ENCODE results near the gene RAB27A. TPM values are rescaled to one million over a fixed set of nuclear protein-coding genes. Genes with fewer than 3 reads are reported as not detected.

RAB27A gene
- total RNA-seq, 2 donors from 2014 or later, result 8.8 to 9.1 TPM

DNA sequence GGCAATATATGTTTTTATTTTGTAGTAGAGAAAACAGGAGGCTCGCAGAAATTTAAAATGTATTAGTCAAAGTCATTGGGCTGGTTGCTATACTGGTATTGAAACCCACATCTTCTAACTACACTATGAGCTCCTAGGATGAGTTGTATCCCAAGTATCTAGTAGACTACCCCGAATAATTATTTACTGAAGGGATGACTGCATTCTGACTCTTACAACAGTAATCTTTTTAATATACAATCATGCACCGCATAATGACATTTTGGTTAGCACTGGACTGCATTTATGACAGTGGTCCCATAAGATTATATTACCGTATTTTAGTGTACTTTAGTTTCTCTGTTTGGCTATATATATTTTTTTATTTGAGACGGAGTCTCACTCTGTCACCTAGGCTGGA is 44.8 kb upstream of the RAB27A start:
- Histone ChIP-seq H3K27ac (ENCODE audit: low read depth, low read length) (no peak overlapping the region), H3K36me3 (ENCODE audit: control insufficient read depth, insufficient read depth, low read length) (no peaks in the 10 kb centered on the region), H3K9ac (ENCODE audit: extremely low read depth, low read length, poor library complexity, severe bottlenecking) (no peak overlapping the region), H3K4me3 (ENCODE audit: low read length) (no peak overlapping the region), H3K27me3 (ENCODE audit: control insufficient read depth, insufficient read depth, low read length, poor library complexity, severe bottlenecking) (no peaks in the 10 kb centered on the region), H3K9me3 (ENCODE audit: control insufficient read depth, low read length) (no peaks in the 10 kb centered on the region), H3K4me1 (ENCODE audit: control insufficient read depth, insufficient read depth, low read length) (no peaks in the 10 kb centered on the region)
- Mint-ChIP-seq H3K27ac (no peak overlapping the region), H3K4me1 (peaks cover 7% of the 10 kb centered on the region), H3K9me3 (no peaks in the 10 kb centered on the region), H3K36me3 (ENCODE audit: low read depth) (peaks cover 4% of the 10 kb centered on the region), H3K27me3 (ENCODE audit: insufficient read depth) (no peaks in the 10 kb centered on the region), H3K4me3 (no peak overlapping the region)
- WGBS, 2 experiments (ENCODE audit: insufficient coverage in 1 of 2, insufficient read length in 1 of 2), result 73 to 83% methylated on average over 2 to 4 of the region's 5 CpGs
- TF ChIP-seq, protein P1, sequence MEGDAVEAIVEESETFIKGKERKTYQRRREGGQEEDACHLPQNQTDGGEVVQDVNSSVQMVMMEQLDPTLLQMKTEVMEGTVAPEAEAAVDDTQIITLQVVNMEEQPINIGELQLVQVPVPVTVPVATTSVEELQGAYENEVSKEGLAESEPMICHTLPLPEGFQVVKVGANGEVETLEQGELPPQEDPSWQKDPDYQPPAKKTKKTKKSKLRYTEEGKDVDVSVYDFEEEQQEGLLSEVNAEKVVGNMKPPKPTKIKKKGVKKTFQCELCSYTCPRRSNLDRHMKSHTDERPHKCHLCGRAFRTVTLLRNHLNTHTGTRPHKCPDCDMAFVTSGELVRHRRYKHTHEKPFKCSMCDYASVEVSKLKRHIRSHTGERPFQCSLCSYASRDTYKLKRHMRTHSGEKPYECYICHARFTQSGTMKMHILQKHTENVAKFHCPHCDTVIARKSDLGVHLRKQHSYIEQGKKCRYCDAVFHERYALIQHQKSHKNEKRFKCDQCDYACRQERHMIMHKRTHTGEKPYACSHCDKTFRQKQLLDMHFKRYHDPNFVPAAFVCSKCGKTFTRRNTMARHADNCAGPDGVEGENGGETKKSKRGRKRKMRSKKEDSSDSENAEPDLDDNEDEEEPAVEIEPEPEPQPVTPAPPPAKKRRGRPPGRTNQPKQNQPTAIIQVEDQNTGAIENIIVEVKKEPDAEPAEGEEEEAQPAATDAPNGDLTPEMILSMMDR (conservative IDR thresholded peaks at IDR 0.05), result no peak
- DNase-seq, result no peak

DNA sequence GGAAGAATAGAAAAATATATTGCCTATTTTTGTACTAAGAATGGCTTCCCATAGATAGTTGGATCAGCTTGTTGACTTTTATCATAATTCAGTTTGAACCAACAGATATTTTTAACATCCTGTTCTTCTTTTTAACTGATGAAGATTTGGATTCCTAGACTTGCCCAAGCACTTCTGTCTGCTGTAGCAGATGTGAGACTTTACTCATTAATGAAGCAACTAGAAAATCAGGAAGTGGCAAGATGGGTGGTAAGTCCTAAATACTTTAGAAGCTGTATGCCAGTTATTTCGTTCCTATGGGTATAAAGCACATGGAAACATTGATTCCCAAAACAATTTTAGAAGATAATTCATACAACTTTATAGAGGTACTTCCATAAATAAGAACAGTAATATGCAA is 37.8 kb upstream of the RAB27A start:
- peaks cover 8% of the 10 kb centered on the region for H3K4me1 Mint-ChIP-seq
- WGBS, 2 experiments (ENCODE audit: insufficient coverage in 1 of 2, insufficient read length in 1 of 2), result 80% methylated on average over 1 of the region's 1 CpG; no CpG with 5 or more reads in 1 of the 2 experiments
- H3K27ac Mint-ChIP-seq, result no peak overlapping the region
- Histone ChIP-seq H3K9me3 (ENCODE audit: control insufficient read depth, low read length) (no peaks in the 10 kb centered on the region), H3K27ac (ENCODE audit: low read depth, low read length) (no peak overlapping the region), H3K4me1 (ENCODE audit: control insufficient read depth, insufficient read depth, low read length) (no peaks in the 10 kb centered on the region), H3K9ac (ENCODE audit: extremely low read depth, low read length, poor library complexity, severe bottlenecking) (no peak overlapping the region), H3K4me3 (ENCODE audit: low read length) (no peak overlapping the region), H3K27me3 (ENCODE audit: control insufficient read depth, insufficient read depth, low read length, poor library complexity, severe bottlenecking) (no peaks in the 10 kb centered on the region), H3K36me3 (ENCODE audit: control insufficient read depth, insufficient read depth, low read length) (no peaks in the 10 kb centered on the region)
- no peaks in the 10 kb centered on the region for H3K36me3 Mint-ChIP-seq (ENCODE audit: low read depth)
- H3K27me3 Mint-ChIP-seq (ENCODE audit: insufficient read depth), result no peaks in the 10 kb centered on the region
- no peak for DNase-seq
- TF ChIP-seq, protein P1 (conservative IDR thresholded peaks at IDR 0.05), result no peak
- no peaks in the 10 kb centered on the region for H3K9me3 Mint-ChIP-seq
- H3K4me3 Mint-ChIP-seq, result no peak overlapping the region

DNA sequence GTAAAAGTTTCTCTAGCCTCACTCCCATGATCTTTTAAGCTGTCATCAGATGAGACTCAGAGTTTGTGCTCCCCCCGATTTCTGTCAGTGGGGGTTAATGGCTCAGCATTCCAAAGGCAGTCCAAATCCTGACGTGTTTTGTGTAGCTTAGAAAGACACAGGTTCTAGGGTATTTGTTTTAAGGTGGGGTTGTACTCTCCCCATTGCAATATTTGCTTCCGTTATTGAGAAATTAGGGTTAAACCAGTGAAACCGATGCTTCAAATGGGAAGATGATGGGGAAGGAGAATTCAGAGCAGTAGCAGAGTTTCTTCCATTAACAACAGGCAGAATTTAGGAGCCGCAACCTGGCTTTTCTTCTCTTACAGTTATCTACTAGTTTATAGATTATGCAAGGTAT is 32.9 kb upstream of the RAB27A start:
- TF ChIP-seq, protein P1 (conservative IDR thresholded peaks at IDR 0.05), result no peak
- H3K4me3 ChIP-seq (ENCODE audit: low read length), result no peak overlapping the region
- no peak overlapping the region for H3K27ac ChIP-seq (ENCODE audit: low read depth, low read length)
- no peaks in the 10 kb centered on the region for H3K9me3 ChIP-seq (ENCODE audit: control insufficient read depth, low read length)
- Mint-ChIP-seq H3K27ac (no peak overlapping the region), H3K36me3 (ENCODE audit: low read depth) (peaks cover 2% of the 10 kb centered on the region), H3K27me3 (ENCODE audit: insufficient read depth) (no peaks in the 10 kb centered on the region), H3K4me3 (no peak overlapping the region), H3K9me3 (no peaks in the 10 kb centered on the region), H3K4me1 (peaks cover 16% of the 10 kb centered on the region)
- no peaks in the 10 kb centered on the region for H3K36me3 ChIP-seq (ENCODE audit: control insufficient read depth, insufficient read depth, low read length)
- no peak overlapping the region for H3K9ac ChIP-seq (ENCODE audit: extremely low read depth, low read length, poor library complexity, severe bottlenecking)
- no peaks in the 10 kb centered on the region for H3K27me3 ChIP-seq (ENCODE audit: control insufficient read depth, insufficient read depth, low read length, poor library complexity, severe bottlenecking)
- DNase-seq, result no peak
- H3K4me1 ChIP-seq (ENCODE audit: control insufficient read depth, insufficient read depth, low read length), result no peaks in the 10 kb centered on the region
- 77 to 84% methylated on average over 3 to 4 of the region's 5 CpGs for WGBS, 2 experiments (ENCODE audit: insufficient coverage in 1 of 2, insufficient read length in 1 of 2)
